Measurements from ENCODE around the gene GSG1L.
A peak's percentile ranks its signal among the peaks of the same experiment; 100 is the strongest.

GSG1L gene

GRCh38 chr16:27932542-27933135 is 130.9 kb downstream of the GSG1L start:
- DNase-seq: no peak

- DNase-seq: no peak
These were observed 133.7 kb downstream of the GSG1L start for GRCh38 chr16:27929818-27930217.

- no peak for DNase-seq
These were observed 135.0 kb downstream of the GSG1L start for GRCh38 chr16:27928542-27928941.

GRCh38 chr16:27927266-27927901 is 136.1 kb downstream of the GSG1L start:
- no peak for DNase-seq

- DNase-seq: peak; percentile 18
These were observed 137.9 kb downstream of the GSG1L start for GRCh38 chr16:27925612-27926011.

GRCh38 chr16:27924411-27925118 is 138.9 kb downstream of the GSG1L start:
- DNase-seq: no peak

GRCh38 chr16:27923751-27924150 is 139.8 kb downstream of the GSG1L start:
- DNase-seq: no peak

GRCh38 chr16:27922433-27922832 is 141.1 kb downstream of the GSG1L start:
- DNase-seq: no peak

GRCh38 chr16:27921134-27921533 is 142.4 kb downstream of the GSG1L start:
- no peak for DNase-seq

- DNase-seq: peak; percentile 92
These were observed 143.1 kb downstream of the GSG1L start for GRCh38 chr16:27920391-27920891.

- DNase-seq: no peak
These were observed 144.8 kb downstream of the GSG1L start for GRCh38 chr16:27918755-27919154.

GRCh38 chr16:27917949-27918348 is 145.6 kb downstream of the GSG1L start:
- DNase-seq: no peak

- no peak for DNase-seq
These were observed 152.0 kb downstream of the GSG1L start for GRCh38 chr16:27911486-27911885.

GRCh38 chr16:27907457-27907972 is 156.0 kb downstream of the GSG1L start:
- DNase-seq: no peak

- DNase-seq: no peak
These were observed 156.6 kb downstream of the GSG1L start for GRCh38 chr16:27906883-27907282.

- no peak for DNase-seq
These were observed 160.4 kb downstream of the GSG1L start for GRCh38 chr16:27903046-27903655.

- DNase-seq: no peak
These were observed 161.0 kb downstream of the GSG1L start for GRCh38 chr16:27902551-27902950.

GRCh38 chr16:27901956-27902355 is 161.6 kb downstream of the GSG1L start:
- no peak for DNase-seq

- DNase-seq: no peak
These were observed 163.8 kb downstream of the GSG1L start for GRCh38 chr16:27899736-27900135.

- no peak for DNase-seq
These were observed 169.1 kb downstream of the GSG1L start for GRCh38 chr16:27894386-27894785.

- DNase-seq: no peak
These were observed 170.6 kb downstream of the GSG1L start for GRCh38 chr16:27892879-27893278.

GRCh38 chr16:27890866-27891265 is 172.6 kb downstream of the GSG1L start:
- DNase-seq: no peak

GRCh38 chr16:27890006-27890405 is 173.5 kb downstream of the GSG1L start:
- no peak for DNase-seq
